ENCODE measurements around the gene STARD13.

The STARD13 gene

DNA sequence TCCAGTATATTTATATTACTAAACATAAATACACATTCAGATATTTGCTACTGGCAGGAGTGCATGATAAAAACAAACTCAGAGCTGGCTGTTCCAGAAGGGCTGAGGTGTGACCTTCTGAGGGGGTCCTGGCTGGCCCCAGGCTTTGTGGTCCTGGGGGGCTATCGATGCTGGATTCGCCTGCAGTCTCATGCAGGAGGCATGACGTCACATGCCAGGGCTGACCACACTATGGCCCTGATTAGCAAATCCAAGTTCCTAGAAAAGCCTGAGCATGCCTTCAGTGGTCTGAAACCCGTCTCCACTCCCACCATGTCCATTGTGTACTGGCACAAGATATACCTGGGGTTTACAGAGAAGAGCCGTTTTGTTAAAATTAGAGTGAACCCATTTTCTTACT is 171.4 kb downstream of the STARD13 start:
- Histone ChIP-seq H3K27me3 (ENCODE audit: insufficient read depth, poor library complexity, severe bottlenecking) (no peaks in the 10 kb centered on the region), H3K4me3 (replicated peaks; ENCODE audit: insufficient read depth, low read length) (no peak overlapping the region), H3K27ac (replicated peaks) (no peak overlapping the region)
- TF ChIP-seq, protein P1, sequence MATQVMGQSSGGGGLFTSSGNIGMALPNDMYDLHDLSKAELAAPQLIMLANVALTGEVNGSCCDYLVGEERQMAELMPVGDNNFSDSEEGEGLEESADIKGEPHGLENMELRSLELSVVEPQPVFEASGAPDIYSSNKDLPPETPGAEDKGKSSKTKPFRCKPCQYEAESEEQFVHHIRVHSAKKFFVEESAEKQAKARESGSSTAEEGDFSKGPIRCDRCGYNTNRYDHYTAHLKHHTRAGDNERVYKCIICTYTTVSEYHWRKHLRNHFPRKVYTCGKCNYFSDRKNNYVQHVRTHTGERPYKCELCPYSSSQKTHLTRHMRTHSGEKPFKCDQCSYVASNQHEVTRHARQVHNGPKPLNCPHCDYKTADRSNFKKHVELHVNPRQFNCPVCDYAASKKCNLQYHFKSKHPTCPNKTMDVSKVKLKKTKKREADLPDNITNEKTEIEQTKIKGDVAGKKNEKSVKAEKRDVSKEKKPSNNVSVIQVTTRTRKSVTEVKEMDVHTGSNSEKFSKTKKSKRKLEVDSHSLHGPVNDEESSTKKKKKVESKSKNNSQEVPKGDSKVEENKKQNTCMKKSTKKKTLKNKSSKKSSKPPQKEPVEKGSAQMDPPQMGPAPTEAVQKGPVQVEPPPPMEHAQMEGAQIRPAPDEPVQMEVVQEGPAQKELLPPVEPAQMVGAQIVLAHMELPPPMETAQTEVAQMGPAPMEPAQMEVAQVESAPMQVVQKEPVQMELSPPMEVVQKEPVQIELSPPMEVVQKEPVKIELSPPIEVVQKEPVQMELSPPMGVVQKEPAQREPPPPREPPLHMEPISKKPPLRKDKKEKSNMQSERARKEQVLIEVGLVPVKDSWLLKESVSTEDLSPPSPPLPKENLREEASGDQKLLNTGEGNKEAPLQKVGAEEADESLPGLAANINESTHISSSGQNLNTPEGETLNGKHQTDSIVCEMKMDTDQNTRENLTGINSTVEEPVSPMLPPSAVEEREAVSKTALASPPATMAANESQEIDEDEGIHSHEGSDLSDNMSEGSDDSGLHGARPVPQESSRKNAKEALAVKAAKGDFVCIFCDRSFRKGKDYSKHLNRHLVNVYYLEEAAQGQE (IDR thresholded peaks at IDR 0.05; ENCODE audit: insufficient replicate concordance, low read depth), result no peak
- TF ChIP-seq, protein P2, sequence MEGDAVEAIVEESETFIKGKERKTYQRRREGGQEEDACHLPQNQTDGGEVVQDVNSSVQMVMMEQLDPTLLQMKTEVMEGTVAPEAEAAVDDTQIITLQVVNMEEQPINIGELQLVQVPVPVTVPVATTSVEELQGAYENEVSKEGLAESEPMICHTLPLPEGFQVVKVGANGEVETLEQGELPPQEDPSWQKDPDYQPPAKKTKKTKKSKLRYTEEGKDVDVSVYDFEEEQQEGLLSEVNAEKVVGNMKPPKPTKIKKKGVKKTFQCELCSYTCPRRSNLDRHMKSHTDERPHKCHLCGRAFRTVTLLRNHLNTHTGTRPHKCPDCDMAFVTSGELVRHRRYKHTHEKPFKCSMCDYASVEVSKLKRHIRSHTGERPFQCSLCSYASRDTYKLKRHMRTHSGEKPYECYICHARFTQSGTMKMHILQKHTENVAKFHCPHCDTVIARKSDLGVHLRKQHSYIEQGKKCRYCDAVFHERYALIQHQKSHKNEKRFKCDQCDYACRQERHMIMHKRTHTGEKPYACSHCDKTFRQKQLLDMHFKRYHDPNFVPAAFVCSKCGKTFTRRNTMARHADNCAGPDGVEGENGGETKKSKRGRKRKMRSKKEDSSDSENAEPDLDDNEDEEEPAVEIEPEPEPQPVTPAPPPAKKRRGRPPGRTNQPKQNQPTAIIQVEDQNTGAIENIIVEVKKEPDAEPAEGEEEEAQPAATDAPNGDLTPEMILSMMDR (IDR thresholded peaks at IDR 0.05; ENCODE audit: insufficient read depth, low read length), result no peak
- no peak for TF ChIP-seq GABPA (IDR thresholded peaks at IDR 0.05; ENCODE audit: low read depth)
- no peak for DNase-seq (ENCODE audit: low read depth in 1 of 2, low spot score in 1 of 2)

DNA sequence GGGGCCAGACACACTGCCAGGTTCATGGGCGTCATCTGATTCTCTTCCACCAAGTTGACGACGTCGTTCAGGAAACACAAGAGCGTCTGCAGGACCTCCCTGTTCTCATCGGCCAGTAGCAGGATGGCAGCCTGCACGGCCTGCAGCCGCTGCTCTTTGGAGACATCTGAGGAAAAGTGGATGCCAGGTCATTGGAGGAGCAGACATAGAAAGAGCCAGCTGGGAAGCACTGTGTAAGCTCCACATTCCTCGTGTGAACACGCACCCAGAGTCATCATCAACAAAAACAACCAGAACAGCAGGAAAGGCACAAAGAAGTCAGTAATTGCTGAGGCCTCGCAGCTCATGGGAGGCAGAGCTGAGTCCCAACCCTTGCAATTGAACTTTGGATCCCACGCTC is 172.8 kb downstream of the STARD13 start:
- H3K27me3 ChIP-seq (ENCODE audit: insufficient read depth, poor library complexity, severe bottlenecking), result no peaks in the 10 kb centered on the region

DNA sequence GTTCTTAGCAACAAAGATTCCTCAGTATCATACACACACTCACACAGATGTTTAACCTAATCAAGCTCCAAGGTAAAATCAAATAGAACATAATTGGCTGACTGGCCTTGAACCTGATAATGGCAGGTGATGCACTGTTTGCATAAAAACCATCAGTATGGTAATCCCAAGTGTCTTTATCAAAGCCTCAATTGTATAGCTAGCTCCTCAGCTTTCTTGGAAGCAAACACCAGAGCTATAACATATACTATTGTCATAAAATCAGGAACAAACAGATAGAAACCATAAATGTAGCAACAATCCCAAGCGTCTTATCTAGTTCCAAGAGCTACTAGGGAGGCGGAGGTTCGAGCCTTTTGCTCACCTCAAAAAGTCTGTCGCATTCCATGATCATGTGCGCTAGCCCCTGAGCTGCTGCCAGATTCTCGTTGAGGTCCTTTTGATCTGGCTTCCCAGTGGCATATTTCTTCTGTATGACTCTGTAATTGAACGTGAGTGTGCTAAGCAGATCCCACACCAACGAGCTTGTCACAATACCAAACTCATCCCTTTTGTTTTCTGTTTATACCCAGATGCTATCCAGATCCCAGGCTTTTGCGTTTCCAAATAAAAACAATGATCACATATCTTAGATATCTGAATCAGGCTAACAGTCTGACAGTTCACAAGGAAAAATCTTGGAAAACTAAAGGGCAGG is 174.0 kb downstream of the STARD13 start:
- TF ChIP-seq POLR2AphosphoS5 (IDR thresholded peaks at IDR 0.05; ENCODE audit: low read depth) (no peak), GABPA (IDR thresholded peaks at IDR 0.05; ENCODE audit: low read depth) (no peak), SPI1 (IDR thresholded peaks at IDR 0.05; ENCODE audit: borderline replicate concordance, low read depth) (no peak)
- TF ChIP-seq, protein P2 (IDR thresholded peaks at IDR 0.05; ENCODE audit: insufficient read depth, low read length), result no peak
- TF ChIP-seq, protein P1 (IDR thresholded peaks at IDR 0.05; ENCODE audit: insufficient replicate concordance, low read depth), result no peak
- no peak overlapping the region for H3K27ac ChIP-seq (replicated peaks)
- no peak for DNase-seq (ENCODE audit: low read depth in 1 of 2, low spot score in 1 of 2)
- no peak overlapping the region for H3K4me3 ChIP-seq (replicated peaks; ENCODE audit: insufficient read depth, low read length)
- H3K27me3 ChIP-seq (ENCODE audit: insufficient read depth, poor library complexity, severe bottlenecking), result no peaks in the 10 kb centered on the region

More for the DNA sequence above, 172.8 kb downstream of the STARD13 start:
- Histone ChIP-seq H3K27ac (replicated peaks) (no peak overlapping the region), H3K4me3 (replicated peaks; ENCODE audit: insufficient read depth, low read length) (no peak overlapping the region)
- no peak for DNase-seq (ENCODE audit: low read depth in 1 of 2, low spot score in 1 of 2)
- no peak for TF ChIP-seq GABPA (IDR thresholded peaks at IDR 0.05; ENCODE audit: low read depth)
- TF ChIP-seq, protein P1 (IDR thresholded peaks at IDR 0.05; ENCODE audit: insufficient replicate concordance, low read depth), result no peak
- TF ChIP-seq, protein P2 (IDR thresholded peaks at IDR 0.05; ENCODE audit: insufficient read depth, low read length), result no peak
- TF ChIP-seq POLR2AphosphoS5 (IDR thresholded peaks at IDR 0.05; ENCODE audit: low read depth), result no peak
- no peak for TF ChIP-seq SPI1 (IDR thresholded peaks at IDR 0.05; ENCODE audit: borderline replicate concordance, low read depth)
